ENCODE measurements around the gene DCLRE1B. TPM values are rescaled to one million over a fixed set of nuclear protein-coding genes. Genes with fewer than 3 reads are reported as not detected.
A peak's percentile ranks its signal among the peaks of the same experiment; 100 is the strongest.

DCLRE1B gene
- total and polyA plus RNA-seq, 9 of the 15 experiments (the other 6 are each of a cell fraction or from before 2014, with no cell fraction given) = 10.6 to 28.8 (median 17.2) TPM

- H3K9me3 ChIP-seq (replicated peaks; ENCODE audit: control insufficient read depth, insufficient read depth, low read depth, low read length) = no peaks in the 10 kb centered on the region
- ChIA-PET POLR2A (interaction anchor here (0.6 to 2.9 kb wide), 5 partner anchors 8 to 554 kb away, joined by 3 to 16 read pairs (median 4); no protein-coding TSS in a partner anchor), CTCF (ENCODE audit: low intra/inter-chr PET ratio) (interaction anchor here (0.5 to 0.6 kb wide), 2 partner anchors 116 to 1752 kb away, joined by 3 read pairs; no protein-coding TSS in a partner anchor)
- WGBS (ENCODE audit: insufficient coverage, low coverage, missing lambda C conversion rate) = 100% methylated on average over 2 of the region's 2 CpGs
- intact Hi-C loops (cut with micrococcal nuclease) (no loop called here), in situ Hi-C loops (cut with MboI) (no loop called here)
- H4K20me1 ChIP-seq (replicated peaks; ENCODE audit: control insufficient read depth, insufficient read depth, low read length) = no peaks in the 10 kb centered on the region
- no peak overlapping the region for H3K4me3 ChIP-seq
- TF ChIP-seq SRSF7 (optimal IDR thresholded peaks at IDR 0.05; ENCODE audit: low read depth, low read length) = no peak
- no peak for TF ChIP-seq POLR3A (IDR thresholded peaks at IDR 0.05; ENCODE audit: borderline replicate concordance, extremely low read depth, insufficient read depth, insufficient read length)
- TF ChIP-seq LCOR (CRISPR knock-in tag; IDR thresholded peaks at IDR 0.05) = no peak
- TF ChIP-seq ZNF224 (CRISPR knock-in tag; IDR thresholded peaks at IDR 0.05) = no peak
- no peak for TF ChIP-seq PBX2 (CRISPR knock-in tag; IDR thresholded peaks at IDR 0.05; ENCODE audit: low read depth)
- TF ChIP-seq PBX2 (tag; conservative IDR thresholded peaks at IDR 0.05; ENCODE audit: low read depth) = peak; percentile 89
- TF ChIP-seq CCAR2 (IDR thresholded peaks at IDR 0.05; ENCODE audit: low read depth, low read length) = no peak
- no peak for TF ChIP-seq ZNF282 (CRISPR knock-in tag; IDR thresholded peaks at IDR 0.05)
- TF ChIP-seq PKNOX1 (IDR thresholded peaks at IDR 0.05) = peak; percentile 45; the same call in 1 of the 2 replicates
- TF ChIP-seq OTX1 (CRISPR knock-in tag; IDR thresholded peaks at IDR 0.05) = no peak
- TF ChIP-seq ZNF384 (IDR thresholded peaks at IDR 0.05; ENCODE audit: low read depth, low read length) = peak; percentile 58; the same call in 1 of the 2 replicates
- no peak for TF ChIP-seq ERF (CRISPR knock-in tag; IDR thresholded peaks at IDR 0.05)
- no peak for TF ChIP-seq ZSCAN29 (IDR thresholded peaks at IDR 0.05)
- no peak for TF ChIP-seq ZNF696 (CRISPR knock-in tag; conservative IDR thresholded peaks at IDR 0.05)
- peaks cover 63% of the 10 kb centered on the region for H3K79me2 ChIP-seq (ENCODE audit: control insufficient read depth, insufficient read depth, low read length)
- peaks cover 50% of the 10 kb centered on the region for H3K36me3 ChIP-seq (ENCODE audit: control insufficient read depth, insufficient read depth, low read length)
- FAIRE-seq (no peak), ATAC-seq (no peak), DNase-seq (ENCODE audit: extremely low read depth in 1 of 4, low spot score in 3 of 4) (no peak)
- H3K9ac ChIP-seq (ENCODE audit: insufficient read depth in 1 of 2, low read depth in 2 of 2, low read length in 2 of 2) = no peak overlapping the region
- H3K27me3 ChIP-seq (ENCODE audit: control insufficient read depth in 2 of 2, insufficient read depth in 2 of 2, low read length in 2 of 2) = no peaks in the 10 kb centered on the region
- H2AFZ ChIP-seq (ENCODE audit: low read depth, low read length) = no peak overlapping the region
- no peak overlapping the region for H3K27ac ChIP-seq (ENCODE audit: extremely low read depth, low read depth, low read length)
- H3K4me2 ChIP-seq (ENCODE audit: insufficient read depth, low read length) = no peak overlapping the region
- H3K9me1 ChIP-seq (ENCODE audit: control insufficient read depth, insufficient read depth, low read length) = no peaks in the 10 kb centered on the region
- peaks cover 11 to 26% of the 10 kb centered on the region in 2 experiments; a peak in 4 of 5 replicates for H3K4me1 ChIP-seq (replicated peaks in 1 of 2; ENCODE audit: control insufficient read depth in 2 of 2, insufficient read depth in 2 of 2, low read length in 2 of 2)
- BruUV-seq (replicated peaks) = no TSS peak
These were observed 46.6 kb downstream of the DCLRE1B start for GRCh38 chr1:113951719-113952118.

Measured in K562 (cell line).